NCI-H345 treated with DMSO at 0.1 percent for 48 hours (cell line): ENCODE data around the gene PRR5.
"Not testable (repeated sequence)": the region's sequence is repeated elsewhere in the genome, so short reads cannot be mapped to it uniquely, and the experiment has no call there.

ENCODE experiments used
- DNase-seq: peaks from one replicate; lab custom pipeline; 2025; ENCODE audit not compliant: unreplicated experiment; lab: John Stamatoyannopoulos, UW

PRR5 gene

GRCh38 chr22:44673406-44673805 lies 28.6 kb upstream of the PRR5 start:
- no peak for DNase-seq

- not testable (repeated sequence) for DNase-seq
Observed at GRCh38 chr22:44676066-44676440, 26.0 kb upstream of the PRR5 start.

GRCh38 chr22:44676441-44677352 lies 25.3 kb upstream of the PRR5 start:
- DNase-seq = no peak

GRCh38 chr22:44677353-44677840 lies 24.6 kb upstream of the PRR5 start:
- DNase-seq = no peak

GRCh38 chr22:44677871-44678555 lies 24.0 kb upstream of the PRR5 start:
- DNase-seq = no peak

- no peak for DNase-seq
Observed at GRCh38 chr22:44678556-44679305, 23.3 kb upstream of the PRR5 start.

GRCh38 chr22:44679306-44679647 lies 22.7 kb upstream of the PRR5 start:
- DNase-seq = not testable (repeated sequence)

- DNase-seq = no peak
Observed at GRCh38 chr22:44680058-44680457, 21.9 kb upstream of the PRR5 start.

- no peak for DNase-seq
Observed at GRCh38 chr22:44680481-44680894, 21.5 kb upstream of the PRR5 start.

GRCh38 chr22:44682556-44683168 lies 19.3 kb upstream of the PRR5 start:
- DNase-seq = no peak

GRCh38 chr22:44683237-44683636 lies 18.8 kb upstream of the PRR5 start:
- no peak for DNase-seq

GRCh38 chr22:44683881-44684280 lies 18.1 kb upstream of the PRR5 start:
- DNase-seq = no peak

- DNase-seq = no peak
Observed at GRCh38 chr22:44684506-44685383, 17.3 kb upstream of the PRR5 start.

- DNase-seq = no peak
Observed at GRCh38 chr22:44685384-44686056, 16.5 kb upstream of the PRR5 start.

- no peak for DNase-seq
Observed at GRCh38 chr22:44686873-44687600, 15.0 kb upstream of the PRR5 start.

- DNase-seq = no peak
Observed at GRCh38 chr22:44689173-44689572, 12.8 kb upstream of the PRR5 start.

- DNase-seq = no peak
Observed at GRCh38 chr22:44689915-44690524, 12.0 kb upstream of the PRR5 start.
